Stimulated activated CD8-positive, alpha-beta memory T cell treated with anti-CD3 and anti-CD28 coated beads, Interleukin-12 subunit alpha, Interleukin-12 subunit beta, amount 100 ng/mL, for 1 hour (primary cell): ENCODE data around the gene ADM5.

Source experiments
- DNase-seq: peaks from one replicate; pipeline ENCODE4 v3.0.0-alpha.2; 2020; ENCODE audit warnings: low read depth

Gene ADM5

GRCh38 chr19:49658566-49659442 is 30.6 kb upstream of the ADM5 start:
- no peak for DNase-seq

DNA sequence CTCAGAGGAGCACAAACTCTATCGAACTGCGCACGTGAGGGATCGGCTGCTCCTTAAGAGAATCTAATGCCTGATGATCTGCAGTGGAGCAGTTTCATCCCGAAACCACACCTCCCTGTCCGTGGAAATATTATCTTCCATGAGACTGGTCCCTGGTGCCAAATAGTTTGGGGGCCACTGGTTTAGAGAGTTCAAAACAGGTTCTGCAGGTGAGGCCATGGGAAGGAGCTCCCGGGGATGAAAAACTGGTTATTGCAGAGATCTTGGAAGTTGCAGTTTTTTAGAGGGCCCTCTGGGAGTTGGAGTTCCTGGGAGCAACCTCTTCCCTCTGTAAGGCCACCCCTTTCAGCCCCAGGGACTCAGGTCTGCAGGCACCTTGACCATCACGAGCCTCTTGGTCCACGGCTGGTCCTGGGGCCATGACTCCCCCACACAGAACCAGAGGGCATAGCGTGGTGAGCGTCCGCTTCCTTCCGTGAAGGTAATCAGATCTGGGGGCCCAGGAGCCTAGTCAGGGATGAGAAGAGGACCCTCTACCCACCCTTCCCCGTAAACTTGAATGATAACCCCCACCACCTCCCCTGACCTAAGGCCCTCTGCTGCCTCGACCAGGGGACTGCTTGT is 28.9 kb upstream of the ADM5 start:
- no peak for DNase-seq

DNA sequence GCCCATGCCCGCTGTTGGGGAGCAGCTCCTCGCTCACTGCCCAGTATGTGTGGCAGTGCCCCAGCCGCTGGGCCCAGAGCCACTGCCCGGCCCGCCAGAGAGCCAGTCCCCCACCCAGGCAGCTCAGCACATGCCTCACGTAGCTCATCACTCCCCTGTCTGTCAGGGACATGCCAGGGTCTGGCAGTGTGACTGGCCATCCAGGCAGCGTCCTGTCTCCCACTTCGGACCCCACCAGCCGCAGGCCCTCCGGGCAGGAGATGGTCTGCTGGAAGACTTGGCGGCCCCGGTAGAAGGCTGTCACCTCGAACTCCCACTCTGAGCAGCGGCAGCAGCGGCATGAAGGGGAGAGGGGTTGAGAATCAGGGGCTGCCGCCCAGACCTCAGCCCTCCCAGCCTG is 27.4 kb upstream of the ADM5 start:
- no peak for DNase-seq

DNA sequence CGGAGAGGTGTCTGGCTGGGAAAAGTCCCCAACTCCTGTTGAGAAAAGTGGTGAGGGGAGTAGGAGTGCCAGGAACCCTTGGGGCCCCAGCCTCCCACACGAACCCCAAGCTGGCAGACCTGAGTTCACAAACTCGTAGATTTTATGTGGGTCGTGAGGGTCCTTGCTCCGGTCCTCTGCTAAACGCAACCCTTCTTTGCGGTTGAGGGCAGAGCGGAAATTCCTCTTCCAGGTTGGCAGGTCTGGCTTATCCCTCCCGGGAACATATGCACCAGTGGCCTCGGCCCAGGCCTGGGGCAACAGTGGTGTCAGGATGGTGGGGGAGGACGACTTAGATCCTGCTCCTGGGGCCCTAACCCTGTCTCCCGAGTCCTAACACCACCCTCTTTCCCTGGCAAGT is 26.2 kb upstream of the ADM5 start:
- no peak for DNase-seq

- peak; percentile 86 for DNase-seq
These were observed 25.0 kb upstream of the ADM5 start for GRCh38 chr19:49664171-49665035.

DNA sequence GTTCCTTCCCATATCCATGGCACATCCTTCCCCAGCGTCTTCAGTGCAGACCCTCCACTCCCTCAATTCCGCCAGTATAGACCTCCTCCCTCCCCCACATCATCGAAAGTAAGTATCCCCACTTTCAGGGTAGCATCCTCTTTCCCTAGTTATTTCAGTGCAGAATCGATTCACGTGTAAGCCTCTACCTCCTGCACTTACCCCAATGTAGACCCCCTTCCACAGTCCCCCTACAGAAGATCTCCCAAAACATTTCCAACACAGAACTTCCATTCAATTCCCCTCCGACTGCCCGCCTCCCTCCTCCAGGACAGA is 24.4 kb upstream of the ADM5 start:
- no peak for DNase-seq

DNA sequence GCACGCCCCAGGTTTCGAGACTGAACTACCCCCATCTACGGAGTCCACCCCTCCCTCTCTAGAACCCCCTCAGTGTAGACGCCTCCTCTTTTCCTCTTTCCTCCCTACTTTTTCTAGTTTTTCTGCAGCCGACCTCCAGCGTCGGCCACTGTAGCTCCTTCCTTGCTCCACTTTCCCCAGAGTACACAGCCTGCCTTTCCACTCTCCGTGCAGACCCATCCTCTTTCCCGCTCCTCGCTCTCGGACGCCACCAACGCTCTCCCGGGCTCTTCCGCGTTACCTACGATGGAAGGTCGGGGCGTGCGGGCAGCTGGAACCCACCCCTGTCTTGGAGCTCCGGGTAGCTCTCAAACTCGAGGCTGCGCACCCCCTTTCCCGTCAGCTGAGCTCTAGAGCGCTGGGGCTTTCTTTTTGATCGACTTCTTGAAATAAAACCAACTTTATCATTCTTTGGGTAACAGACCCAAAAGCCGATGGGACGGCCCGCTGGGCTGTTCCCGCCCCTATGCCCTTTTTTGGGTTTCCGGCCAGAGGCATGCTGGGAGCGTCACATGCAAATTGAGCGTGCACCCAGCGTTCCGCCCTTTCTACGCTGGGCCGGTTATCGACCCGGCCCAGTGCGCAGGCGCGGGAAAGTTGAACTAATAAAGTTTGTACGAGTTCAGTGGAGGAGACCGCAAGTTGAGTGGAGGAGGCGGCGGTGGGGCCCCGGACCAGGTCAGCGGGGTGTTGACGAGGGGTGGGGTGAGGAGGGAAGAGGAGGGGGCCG is 23.9 kb upstream of the ADM5 start, which contains the start of the genes BCL2L12 and IRF3:
BCL2L12 (plus strand) TSS at position 583 of the 769 bp plus-strand sequence. CDS start 760 bp downstream, outside the sequence.
IRF3 (minus strand) TSS at position 507 of the 769 bp plus-strand sequence. CDS start 1,019 bp downstream, outside the sequence.
- DNase-seq, result peak; percentile 99

DNA sequence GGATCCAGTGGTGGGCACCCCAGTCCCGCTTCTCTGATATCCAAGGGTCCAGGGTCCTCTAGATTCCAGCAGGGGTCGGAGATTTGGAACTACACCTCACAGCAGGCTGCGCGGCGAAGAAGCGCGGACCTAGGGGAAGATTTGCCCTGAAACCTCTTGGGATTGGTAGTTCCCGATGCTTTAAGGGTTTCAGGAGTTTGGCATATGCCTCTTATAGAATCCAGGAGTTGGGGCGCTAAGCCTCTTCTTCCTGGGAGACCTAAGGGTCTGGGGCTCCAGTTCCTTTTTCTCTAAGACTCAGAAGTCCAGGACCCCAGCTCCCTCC is 23.3 kb upstream of the ADM5 start:
- DNase-seq, result no peak

GRCh38 chr19:49667473-49667872 is 21.9 kb upstream of the ADM5 start:
- DNase-seq, result no peak

- no peak for DNase-seq
These were observed 19.9 kb upstream of the ADM5 start for GRCh38 chr19:49669516-49669915.

DNA sequence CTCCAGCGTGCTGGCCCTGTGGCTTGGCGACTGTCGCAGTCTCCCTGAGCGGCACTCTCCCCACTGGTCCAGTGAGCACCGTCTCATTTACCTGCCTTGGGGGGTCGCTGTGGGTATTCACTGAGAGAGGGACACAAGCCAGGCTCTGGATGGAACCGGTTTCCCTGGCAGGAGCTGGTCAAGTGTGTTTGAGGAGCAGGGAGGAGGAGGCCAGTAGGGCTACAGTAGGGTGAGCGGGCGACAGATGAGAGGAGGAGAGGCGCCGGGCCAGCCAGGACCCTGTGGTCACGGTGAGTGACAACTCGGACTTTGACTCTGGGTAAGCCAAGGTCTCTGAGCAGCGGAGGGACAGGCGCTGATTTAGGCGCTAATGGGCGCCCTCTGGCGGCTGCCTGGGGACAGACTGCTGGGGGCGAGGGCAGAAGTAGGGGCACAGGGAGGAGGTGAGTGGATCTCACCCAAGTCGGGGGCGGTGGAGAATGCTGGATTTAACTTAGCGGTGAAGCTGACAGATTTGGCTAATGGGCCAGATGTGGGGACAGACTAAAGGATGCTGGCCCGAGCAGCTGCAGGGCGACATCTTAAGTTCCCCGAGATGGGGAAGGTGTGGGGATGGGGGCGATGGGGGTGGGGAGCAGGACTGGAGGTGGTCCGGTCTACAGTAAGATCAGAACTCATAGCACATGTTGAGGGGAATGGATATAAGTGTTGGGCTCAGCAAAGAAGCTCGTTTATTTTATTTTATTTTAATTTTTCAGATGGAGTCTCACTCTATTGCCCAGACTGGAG is 17.1 kb upstream of the ADM5 start:
- peak; percentile 66 for DNase-seq

DNA sequence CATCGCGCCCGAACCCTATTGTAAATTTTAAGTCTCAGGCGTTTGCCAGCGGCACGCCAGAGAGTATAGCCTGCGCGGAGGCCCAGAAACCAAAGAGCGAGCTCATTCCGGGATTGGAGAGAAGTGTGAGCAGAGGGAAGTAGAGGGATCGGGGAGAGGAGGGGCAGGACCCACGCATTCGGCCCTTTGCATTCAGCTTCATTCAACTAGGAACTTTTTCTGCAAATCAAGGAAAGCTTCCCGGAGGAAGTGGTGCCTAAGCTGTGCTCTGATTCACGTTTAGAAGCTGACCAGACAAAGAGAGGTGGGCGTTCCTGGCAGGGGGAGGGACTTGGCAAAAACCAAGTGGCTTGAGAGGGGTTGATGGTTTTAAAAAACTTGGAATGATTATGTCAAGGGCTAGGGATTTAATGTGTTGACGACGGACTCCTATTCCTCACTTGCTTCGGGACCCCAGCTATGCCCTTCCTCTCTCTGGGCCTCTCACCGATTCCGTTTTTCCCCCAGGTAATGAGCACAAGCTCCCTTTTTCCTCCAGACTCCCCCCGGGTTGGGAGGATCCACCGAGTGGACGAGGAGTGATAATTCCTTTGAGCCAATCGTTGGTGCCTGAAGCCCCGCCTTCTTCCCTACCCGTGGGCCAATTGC is 13.1 kb upstream of the ADM5 start:
- peak; percentile 35 for DNase-seq

GRCh38 chr19:49676784-49677230 is 12.6 kb upstream of the ADM5 start:
- DNase-seq, result peak; percentile 96

- DNase-seq, result no peak
These were observed 12.0 kb upstream of the ADM5 start, which contains the start of gene PRMT1 for GRCh38 chr19:49677231-49677900. Gene PRMT1, plus strand, starts transcription at chr19:49677271. Its CDS starts 10 bp downstream, at chr19:49677281.

- DNase-seq, result peak; percentile 71
These were observed 11.3 kb upstream of the ADM5 start for GRCh38 chr19:49677901-49678674.

- DNase-seq, result no peak
These were observed 10.2 kb upstream of the ADM5 start for GRCh38 chr19:49678985-49679770.

- no peak for DNase-seq
These were observed 9.5 kb upstream of the ADM5 start for GRCh38 chr19:49679771-49680413.
